IPS-NIHi7 (cell line): ENCODE data around the gene ADK.

Experiments
- DNase-seq: peaks from one replicate; pipeline ENCODE4 v3.0.0; 2012; ENCODE audit warnings: mixed read lengths; ENCODE audit errors: extremely low spot score

ADK gene

GRCh38 chr10:74238031-74238431 is 87.0 kb downstream of the ADK start:
- no peak for DNase-seq

DNA sequence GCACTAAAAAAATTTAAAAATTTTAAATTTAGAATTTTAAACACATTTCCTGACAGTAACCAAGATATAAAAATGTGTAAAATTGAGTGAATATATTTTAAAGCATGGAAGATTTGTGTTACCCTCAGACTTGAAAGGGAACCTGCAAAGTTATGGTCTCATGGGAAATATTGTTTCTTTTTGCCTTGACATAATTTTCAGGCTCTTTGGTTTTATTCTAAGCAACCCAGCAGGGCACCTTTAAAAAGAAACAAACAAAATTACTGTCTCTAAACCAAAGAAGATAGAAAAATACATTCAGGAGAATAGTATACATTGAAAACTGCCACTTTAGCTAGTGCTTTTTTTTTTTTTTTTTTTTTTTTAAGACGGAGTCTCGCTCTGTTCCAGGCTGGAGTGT is 87.5 kb downstream of the ADK start:
- DNase-seq: no peak

GRCh38 chr10:74243067-74243466 is 92.0 kb downstream of the ADK start:
- no peak for DNase-seq

- DNase-seq: no peak
Observed at GRCh38 chr10:74244097-74244685, 93.2 kb downstream of the ADK start.

DNA sequence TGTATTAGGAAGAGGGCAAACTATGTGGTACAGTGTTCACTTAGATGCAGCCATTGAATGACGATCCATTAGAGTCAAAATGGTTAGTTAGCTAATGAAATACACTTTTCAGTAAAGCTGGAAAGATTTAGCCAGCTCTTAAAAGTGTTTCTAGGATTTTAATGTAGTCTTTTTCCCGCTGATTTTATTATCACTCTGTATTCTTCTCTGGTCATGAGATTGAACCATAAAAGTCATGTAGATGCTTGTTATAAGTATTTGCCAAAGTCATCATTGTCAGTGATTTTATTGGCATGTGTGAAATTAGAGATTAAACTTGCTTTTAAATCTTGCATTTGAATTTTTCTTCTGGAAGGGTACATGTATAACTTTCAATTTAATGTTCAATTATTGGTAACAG is 93.8 kb downstream of the ADK start:
- DNase-seq: no peak

DNA sequence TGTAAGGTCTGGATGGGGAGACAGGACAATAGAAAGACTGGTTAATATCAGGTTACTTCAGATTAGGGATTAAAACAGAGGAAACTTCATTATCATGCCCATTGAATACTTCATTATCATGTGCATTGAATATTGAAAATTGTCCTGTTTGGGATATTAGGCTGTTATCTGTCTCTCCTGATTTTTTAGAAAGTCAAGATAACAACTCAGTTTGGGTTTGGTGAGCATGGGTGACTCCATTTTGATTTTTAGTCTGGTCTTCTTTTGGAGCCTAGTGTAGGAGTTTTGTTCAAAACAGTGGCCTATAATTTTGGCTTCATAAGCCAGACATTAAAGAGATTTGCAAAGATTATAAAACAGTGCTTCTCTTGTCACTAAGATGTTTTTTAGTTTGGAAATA is 95.5 kb downstream of the ADK start:
- DNase-seq: no peak

GRCh38 chr10:74249865-74250264 is 98.8 kb downstream of the ADK start:
- no peak for DNase-seq

GRCh38 chr10:74255214-74255613 is 104.2 kb downstream of the ADK start:
- no peak for DNase-seq

DNA sequence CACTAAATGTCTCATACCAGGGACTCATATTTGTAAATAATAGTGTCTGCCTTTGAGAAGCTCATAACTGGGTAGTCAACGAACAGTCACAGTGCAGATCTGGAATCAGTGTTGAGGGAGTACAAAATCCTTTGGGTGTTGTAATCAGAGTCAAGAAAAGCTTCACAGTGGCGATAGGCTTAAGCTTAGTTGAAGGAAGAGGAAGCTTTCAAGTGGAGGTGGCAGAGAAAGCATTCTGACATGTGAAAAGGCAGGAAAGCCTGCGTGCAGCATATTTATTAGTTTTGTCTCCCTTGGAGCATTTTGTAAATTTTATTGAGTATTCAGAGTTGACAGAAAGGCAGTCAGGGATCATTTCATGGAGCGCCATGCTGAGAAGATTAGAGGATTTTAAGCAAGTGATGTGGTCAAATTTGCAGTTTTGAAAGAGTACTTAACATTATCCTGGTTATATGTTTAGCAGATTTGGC is 104.9 kb downstream of the ADK start:
- no peak for DNase-seq

DNA sequence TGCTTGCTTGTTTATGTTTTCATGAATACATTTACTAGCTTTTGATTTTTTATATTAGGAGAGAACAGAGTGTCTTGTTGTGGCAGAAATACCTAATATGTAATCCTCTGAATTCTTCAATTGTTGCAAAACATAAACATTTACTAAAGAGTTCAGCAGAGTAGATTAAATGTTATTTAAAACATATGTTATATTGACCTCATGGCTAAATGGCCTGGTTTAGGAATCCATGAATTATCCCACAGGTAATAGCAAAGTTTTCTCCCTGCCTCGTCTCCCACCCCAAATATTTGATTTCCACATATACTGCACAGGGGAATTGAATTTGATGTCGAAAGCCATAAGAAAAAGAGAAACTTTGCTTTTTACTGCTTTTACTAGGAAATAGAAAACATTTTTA is 111.8 kb downstream of the ADK start:
- no peak for DNase-seq

DNA sequence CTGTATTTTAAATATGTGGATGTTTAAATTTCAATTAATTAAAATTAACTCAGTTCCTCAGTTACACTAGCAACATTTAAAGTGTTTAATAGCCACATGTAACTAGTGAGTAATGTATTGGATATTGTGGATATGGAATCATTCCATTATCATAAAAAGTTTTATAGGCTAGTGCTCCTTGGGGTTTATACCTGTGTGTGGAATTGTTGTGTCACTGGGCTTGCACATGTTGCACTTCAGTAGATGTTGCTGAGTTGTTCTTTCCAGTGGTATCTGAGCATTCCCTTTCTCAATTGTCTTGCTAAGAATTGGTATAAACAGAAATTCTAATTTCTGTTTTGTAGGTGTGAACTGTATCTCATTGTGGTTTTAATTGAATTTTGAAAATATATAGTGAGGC is 113.0 kb downstream of the ADK start:
- no peak for DNase-seq

- DNase-seq: no peak
Observed at GRCh38 chr10:74272288-74272687, 121.3 kb downstream of the ADK start.

DNA sequence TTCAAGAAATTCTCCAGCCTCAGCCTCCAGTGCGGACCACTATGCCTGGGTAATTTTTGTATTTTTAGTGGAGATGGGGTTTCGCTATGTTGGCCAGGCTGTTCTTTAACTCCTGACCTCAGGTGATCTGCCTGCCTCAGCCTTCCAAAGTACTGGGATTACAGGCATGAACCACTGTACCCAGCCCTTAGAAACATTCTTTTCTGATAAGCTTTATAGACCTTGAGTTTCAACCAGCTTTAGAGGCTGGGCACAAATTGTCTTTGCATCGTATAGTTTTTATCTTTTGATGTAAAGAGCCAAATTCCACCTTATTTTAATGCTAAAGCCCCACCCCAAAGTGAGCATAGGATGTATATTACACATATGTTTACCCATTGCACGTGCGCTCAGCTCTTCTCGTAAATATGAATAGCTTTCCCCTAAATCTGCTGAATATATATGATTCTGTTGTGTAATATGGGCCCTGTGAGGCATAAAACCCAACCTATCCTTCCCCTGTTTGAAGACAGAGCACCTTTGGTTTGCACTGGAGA is 124.8 kb downstream of the ADK start:
- DNase-seq: no peak

DNA sequence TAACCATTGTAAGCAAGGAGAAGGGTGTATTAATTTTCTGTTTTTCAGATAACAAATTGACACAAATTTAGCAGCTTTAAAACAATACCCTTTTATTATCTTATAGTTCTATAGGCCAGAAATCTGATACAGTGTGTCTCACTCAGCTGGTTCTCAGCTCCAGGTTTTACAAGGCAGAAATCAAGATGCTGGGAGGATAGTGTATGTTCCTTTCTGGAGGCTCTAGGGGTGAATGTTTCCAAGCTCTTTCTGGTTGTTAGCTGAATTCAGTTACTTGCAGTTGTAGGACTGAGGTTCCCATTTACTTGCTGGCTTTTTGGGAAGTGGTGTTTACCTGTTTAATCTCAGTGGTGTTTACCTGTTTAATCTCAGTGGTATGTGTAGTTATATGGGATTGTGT is 125.4 kb downstream of the ADK start:
- DNase-seq: no peak

- DNase-seq: no peak
Observed at GRCh38 chr10:74282151-74282847, 131.3 kb downstream of the ADK start.

DNA sequence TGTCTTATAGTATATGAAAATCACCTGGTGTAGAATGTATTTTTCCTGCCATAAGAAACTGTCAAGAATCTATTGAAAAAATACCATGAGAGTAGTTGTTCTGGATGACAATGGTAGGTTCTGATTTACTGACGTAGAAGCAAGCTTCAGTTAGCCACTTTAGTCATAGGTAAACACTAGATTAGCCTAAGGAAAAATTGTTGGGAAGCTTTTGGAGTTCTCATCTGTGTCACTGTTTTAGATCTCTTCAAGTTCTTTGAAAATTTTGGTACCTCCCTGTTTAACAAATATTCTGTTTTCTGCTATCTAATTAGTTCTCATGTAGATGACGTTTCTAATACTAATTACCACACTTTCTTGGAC is 131.8 kb downstream of the ADK start:
- DNase-seq: no peak

- DNase-seq: no peak
Observed at GRCh38 chr10:74289188-74289587, 138.2 kb downstream of the ADK start.

DNA sequence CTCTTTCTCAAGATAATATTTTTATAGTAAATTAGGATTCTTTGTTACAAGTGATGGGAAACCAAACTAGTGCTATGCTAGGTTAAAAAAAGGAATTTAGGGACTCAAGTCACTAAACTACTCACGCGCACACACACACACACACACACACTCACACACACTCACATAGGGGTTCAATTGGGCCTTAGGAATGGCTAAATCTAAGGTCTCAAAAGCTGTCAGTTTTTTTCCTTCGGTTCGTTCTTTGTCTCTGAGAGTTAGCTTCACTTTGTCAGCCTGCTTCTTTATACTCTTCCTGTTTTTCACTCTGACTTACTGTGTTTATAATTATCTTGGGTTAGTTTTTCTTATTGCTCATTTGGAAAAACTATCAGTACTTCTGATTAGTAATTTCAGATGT is 138.9 kb downstream of the ADK start:
- DNase-seq: no peak

DNA sequence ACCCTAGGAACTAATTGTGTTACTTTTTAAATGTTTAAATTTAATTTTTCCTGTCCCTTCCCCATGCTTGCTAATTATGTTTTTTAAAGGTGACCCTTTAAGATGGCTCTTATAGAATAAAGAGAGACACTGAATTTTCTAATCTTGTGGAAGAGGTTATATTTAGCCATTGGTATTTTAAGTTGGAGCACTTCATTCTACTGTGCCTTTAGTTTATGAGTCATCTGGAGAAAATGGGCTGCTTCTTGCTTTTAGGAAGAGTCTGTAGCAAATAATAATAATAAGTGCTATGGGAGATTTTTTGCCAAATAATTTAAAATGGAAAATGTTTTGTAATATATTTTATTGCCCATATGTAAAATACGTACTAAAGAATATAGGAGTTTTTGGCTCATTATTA is 139.7 kb downstream of the ADK start:
- no peak for DNase-seq

DNA sequence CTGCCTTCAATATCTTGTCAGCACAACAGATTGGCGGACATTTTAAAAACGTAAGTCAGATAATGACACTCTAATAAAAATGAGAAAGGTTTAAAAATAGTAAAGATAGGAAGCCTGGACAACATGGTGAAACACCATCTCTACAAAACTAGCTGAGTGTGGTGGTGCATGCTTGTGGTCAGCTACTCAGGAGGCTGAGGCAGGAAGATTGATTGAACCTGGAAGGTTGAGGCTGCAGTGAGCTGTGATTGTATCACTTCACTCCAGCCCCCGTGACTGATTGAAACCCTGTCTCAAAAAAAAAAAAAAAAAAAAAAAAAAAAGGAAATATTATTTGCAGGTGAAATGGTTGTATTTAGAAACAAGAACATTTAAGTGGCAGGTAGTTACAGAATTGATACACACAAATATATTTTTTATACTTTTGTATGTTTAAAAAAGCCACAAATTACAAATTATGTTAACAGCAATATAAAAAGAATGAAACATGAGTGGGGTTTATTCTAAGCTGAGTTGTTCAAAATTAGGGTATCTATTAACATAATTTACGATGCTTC is 141.9 kb downstream of the ADK start:
- no peak for DNase-seq

DNA sequence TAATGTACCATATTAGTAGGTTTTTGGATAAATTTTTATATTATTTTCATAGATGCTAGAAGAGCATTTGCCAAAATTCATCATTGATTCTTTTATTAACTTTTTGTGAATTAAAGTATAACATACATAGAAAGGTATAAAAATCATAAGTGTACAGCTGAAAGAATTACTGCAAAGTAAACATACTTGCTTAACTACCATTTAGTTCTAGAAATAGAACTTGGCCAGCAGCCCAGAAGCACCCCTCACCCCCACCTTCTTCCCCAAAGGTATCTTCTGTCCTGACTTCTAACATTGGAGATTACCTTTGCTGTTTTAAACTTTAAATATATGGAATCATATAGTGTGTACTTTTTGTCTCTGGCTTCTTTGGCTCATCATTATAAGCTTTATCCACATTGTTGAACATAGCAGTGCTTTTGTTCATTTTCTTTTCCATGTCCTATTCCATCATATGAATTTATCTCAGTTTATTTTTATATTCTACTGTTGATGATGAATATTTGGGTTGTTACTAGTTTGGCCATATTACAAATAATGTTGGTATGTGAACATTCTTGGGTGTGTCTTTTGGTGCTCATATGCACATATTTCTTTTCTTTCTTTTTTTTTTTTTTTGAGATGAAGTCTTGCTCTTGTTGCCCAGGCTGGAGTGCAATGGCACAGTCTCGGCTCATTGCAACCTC is 142.8 kb downstream of the ADK start:
- DNase-seq: no peak

DNA sequence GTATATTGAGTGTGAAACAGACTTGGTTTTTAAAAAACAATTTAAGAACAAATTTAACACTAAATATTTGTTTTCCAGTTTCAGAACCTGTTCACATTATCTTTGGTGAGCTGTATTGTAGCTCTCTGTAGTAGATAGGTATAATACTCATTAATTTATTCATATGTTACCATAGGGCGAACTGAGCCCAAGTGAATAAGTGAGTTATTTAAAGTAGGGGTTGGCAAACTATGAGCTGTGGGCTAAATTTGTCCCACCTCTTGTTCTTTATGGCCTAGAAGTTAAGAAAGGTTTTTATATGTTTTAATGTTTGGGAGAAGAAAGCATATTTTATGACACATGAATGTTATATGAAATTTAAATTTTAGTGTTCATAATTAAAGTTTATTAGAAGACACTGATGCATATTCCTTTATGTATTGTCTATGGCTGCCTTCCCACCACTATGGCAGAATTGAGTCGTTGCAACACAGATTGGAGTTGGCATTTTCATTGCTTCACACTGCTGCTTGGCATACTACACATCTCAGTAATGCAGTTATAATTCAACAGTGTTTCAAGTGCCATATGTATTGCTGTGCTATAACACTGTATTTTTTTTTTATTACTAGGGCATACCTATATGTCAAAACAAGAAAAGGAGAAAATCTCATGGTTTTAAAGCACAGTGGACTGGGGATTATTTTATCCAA is 146.5 kb downstream of the ADK start:
- DNase-seq: no peak
